ENCODE measurements around the gene RTN4IP1.
"Not testable (repeated sequence)": the region's sequence is repeated elsewhere in the genome, so short reads cannot be mapped to it uniquely, and the experiment has no call there.

RTN4IP1 gene

DNA sequence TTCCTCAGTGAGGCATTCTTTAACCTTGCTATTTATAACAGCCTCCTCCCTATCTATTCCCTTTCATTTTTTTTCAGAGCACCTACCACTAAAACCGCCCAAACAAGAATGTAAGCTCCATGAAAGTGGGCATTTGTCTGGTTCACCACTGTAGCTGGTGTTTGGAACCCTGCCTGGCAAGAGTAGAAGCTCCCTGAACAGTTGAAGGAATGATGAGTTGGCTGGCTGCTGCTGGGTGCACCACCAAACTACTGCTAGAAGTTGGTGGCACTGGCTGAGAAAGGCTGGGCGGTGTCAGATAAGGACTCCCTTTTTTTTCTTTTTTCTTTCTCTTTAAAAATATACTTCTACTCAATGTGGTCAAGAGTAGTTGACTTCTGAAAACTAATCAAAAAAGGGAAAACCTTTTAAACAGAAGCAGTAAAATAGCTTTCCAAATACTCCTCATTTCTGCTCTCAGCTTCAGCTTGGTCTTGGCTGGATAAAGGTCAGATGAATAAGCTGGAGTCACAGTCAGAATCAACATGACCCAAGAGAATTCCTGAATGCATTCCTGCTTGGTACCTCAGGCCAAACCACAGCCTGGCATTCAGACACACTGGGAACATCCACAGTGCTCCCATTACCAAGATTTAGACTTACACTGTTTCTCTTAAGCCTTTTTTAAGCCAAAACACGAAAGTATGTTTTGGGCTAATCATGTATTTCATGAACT lies 38.0 kb downstream of the RTN4IP1 start:
- H3K4me3 ChIP-seq (ENCODE audit: insufficient read depth, low read depth, low read length, poor library complexity, severe bottlenecking), result no peak overlapping the region
- no peaks in the 10 kb centered on the region for H3K27me3 ChIP-seq (replicated peaks; ENCODE audit: control insufficient read depth, insufficient read depth, low read length, poor library complexity, severe bottlenecking)
- no peak overlapping the region for H3K27ac ChIP-seq (ENCODE audit: insufficient read depth, low read length, poor library complexity, severe bottlenecking)
- H3K4me1 ChIP-seq (ENCODE audit: control insufficient read depth, insufficient read depth, low read length, poor library complexity, severe bottlenecking), result no peaks in the 10 kb centered on the region
- peaks cover 5% of the 10 kb centered on the region for H3K36me3 ChIP-seq (ENCODE audit: control insufficient read depth, insufficient read depth, low read length)
- H3K9me3 ChIP-seq (ENCODE audit: control insufficient read depth, low read length), result no peaks in the 10 kb centered on the region
- no peak for DNase-seq

DNA sequence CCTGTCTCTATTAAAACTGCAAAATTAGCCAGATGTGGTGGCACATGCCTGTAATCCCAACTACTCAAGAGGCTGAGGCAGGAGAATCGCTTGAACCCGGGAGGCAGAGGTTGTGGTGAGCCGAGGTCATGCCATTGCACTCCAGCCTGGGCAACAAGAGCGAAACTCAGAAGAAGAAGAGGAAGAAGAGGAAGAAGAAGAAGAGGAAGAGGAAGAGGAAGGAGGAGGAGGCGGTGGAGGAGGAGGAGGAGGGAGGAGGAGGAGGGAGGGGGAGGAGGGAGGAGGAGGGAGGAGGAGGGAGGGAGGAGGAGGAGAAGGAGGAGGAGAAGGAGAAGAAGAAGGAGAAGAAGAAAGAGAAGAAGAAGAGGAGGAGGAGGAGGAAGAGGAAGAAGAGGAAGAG lies 40.4 kb downstream of the RTN4IP1 start:
- not testable (repeated sequence) for H3K4me1 ChIP-seq (ENCODE audit: control insufficient read depth, insufficient read depth, low read length, poor library complexity, severe bottlenecking); H3K27ac ChIP-seq (ENCODE audit: insufficient read depth, low read length, poor library complexity, severe bottlenecking); H3K9me3 ChIP-seq (ENCODE audit: control insufficient read depth, low read length); H3K4me3 ChIP-seq (ENCODE audit: insufficient read depth, low read depth, low read length, poor library complexity, severe bottlenecking); DNase-seq; H3K27me3 ChIP-seq (replicated peaks; ENCODE audit: control insufficient read depth, insufficient read depth, low read length, poor library complexity, severe bottlenecking); H3K36me3 ChIP-seq (ENCODE audit: control insufficient read depth, insufficient read depth, low read length)

GRCh38 chr6:106586815-106587415 lies 42.4 kb downstream of the RTN4IP1 start:
- H3K27ac ChIP-seq (ENCODE audit: insufficient read depth, low read length, poor library complexity, severe bottlenecking), result no peak overlapping the region
- peaks cover 12% of the 10 kb centered on the region for H3K36me3 ChIP-seq (ENCODE audit: control insufficient read depth, insufficient read depth, low read length)

DNA sequence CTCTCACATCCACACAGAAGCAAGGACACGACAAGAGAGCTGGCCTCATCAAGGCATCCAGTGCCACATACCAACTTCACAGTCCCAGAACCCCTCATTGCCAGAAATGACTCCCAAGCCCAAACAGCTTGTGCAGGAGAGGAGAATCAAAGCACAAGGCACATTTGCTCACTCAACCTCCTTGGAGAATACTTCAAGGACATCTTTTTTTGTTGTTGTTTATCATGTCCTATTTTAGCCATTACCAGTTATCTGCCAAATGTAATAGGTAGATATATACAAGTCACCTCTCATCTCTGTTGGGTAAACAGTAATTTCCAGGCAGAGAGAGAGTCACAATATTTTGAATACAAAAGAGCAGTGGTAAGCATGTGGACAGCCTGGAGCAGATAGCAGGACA lies 47.8 kb downstream of the RTN4IP1 start:
- Histone ChIP-seq H3K36me3 (ENCODE audit: control insufficient read depth, insufficient read depth, low read length) (peaks cover 6% of the 10 kb centered on the region), H3K9me3 (ENCODE audit: control insufficient read depth, low read length) (no peaks in the 10 kb centered on the region), H3K4me3 (ENCODE audit: insufficient read depth, low read depth, low read length, poor library complexity, severe bottlenecking) (no peak overlapping the region), H3K27me3 (replicated peaks; ENCODE audit: control insufficient read depth, insufficient read depth, low read length, poor library complexity, severe bottlenecking) (no peaks in the 10 kb centered on the region), H3K27ac (ENCODE audit: insufficient read depth, low read length, poor library complexity, severe bottlenecking) (no peak overlapping the region), H3K4me1 (ENCODE audit: control insufficient read depth, insufficient read depth, low read length, poor library complexity, severe bottlenecking) (no peaks in the 10 kb centered on the region)
- no peak for DNase-seq

More at GRCh38 chr6:106586815-106587415, 42.4 kb downstream of the RTN4IP1 start:
- Histone ChIP-seq H3K9me3 (ENCODE audit: control insufficient read depth, low read length) (no peaks in the 10 kb centered on the region), H3K27me3 (replicated peaks; ENCODE audit: control insufficient read depth, insufficient read depth, low read length, poor library complexity, severe bottlenecking) (no peaks in the 10 kb centered on the region), H3K4me1 (ENCODE audit: control insufficient read depth, insufficient read depth, low read length, poor library complexity, severe bottlenecking) (no peaks in the 10 kb centered on the region), H3K4me3 (ENCODE audit: insufficient read depth, low read depth, low read length, poor library complexity, severe bottlenecking) (no peak overlapping the region)
- no peak for DNase-seq

- no peak for DNase-seq
- no peak overlapping the region for H3K4me3 ChIP-seq (ENCODE audit: insufficient read depth, low read depth, low read length, poor library complexity, severe bottlenecking)
- H3K27ac ChIP-seq (ENCODE audit: insufficient read depth, low read length, poor library complexity, severe bottlenecking), result no peak overlapping the region
- H3K4me1 ChIP-seq (ENCODE audit: control insufficient read depth, insufficient read depth, low read length, poor library complexity, severe bottlenecking), result no peaks in the 10 kb centered on the region
- H3K9me3 ChIP-seq (ENCODE audit: control insufficient read depth, low read length), result no peaks in the 10 kb centered on the region
- no peaks in the 10 kb centered on the region for H3K27me3 ChIP-seq (replicated peaks; ENCODE audit: control insufficient read depth, insufficient read depth, low read length, poor library complexity, severe bottlenecking)
- H3K36me3 ChIP-seq (ENCODE audit: control insufficient read depth, insufficient read depth, low read length), result peaks cover 13% of the 10 kb centered on the region
These were observed 50.0 kb downstream of the RTN4IP1 start for GRCh38 chr6:106579281-106579680.

DNA sequence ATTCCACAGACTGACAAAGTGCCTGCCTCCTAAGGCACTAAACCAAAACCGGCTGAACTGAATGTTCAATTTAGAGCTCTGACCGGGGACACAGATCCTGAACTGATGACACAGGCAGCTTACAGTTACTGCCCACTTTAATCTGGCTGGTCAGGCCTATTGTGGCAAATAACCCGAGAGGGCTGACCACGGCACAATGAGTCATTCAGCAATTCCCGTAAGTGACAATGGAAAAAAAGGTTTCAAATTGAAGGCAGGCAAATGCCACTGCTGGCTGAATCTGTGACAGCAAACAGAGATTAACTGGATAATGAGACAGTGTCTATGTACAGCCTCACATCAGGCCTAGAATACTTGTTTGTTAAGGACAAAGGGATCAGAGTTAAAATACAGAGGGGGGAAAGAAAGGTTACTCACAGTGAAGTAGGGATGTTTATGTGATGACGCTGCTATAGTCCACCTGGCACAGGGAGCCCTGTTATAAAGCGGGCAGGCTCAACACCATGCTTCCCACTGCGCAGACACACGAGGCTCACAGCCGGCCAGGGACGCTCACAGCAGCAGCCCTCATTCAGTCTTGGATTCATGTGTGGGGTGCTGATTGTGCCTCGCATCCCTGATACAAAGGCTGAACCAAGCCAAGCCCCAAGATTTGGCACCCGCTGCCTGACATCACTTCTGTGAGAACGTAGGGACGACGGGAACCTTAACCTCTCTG lies 54.4 kb downstream of the RTN4IP1 start:
- Histone ChIP-seq H3K27ac (ENCODE audit: insufficient read depth, low read length, poor library complexity, severe bottlenecking) (no peak overlapping the region), H3K4me3 (ENCODE audit: insufficient read depth, low read depth, low read length, poor library complexity, severe bottlenecking) (no peak overlapping the region), H3K36me3 (ENCODE audit: control insufficient read depth, insufficient read depth, low read length) (peaks cover 11% of the 10 kb centered on the region), H3K9me3 (ENCODE audit: control insufficient read depth, low read length) (no peaks in the 10 kb centered on the region), H3K27me3 (replicated peaks; ENCODE audit: control insufficient read depth, insufficient read depth, low read length, poor library complexity, severe bottlenecking) (no peaks in the 10 kb centered on the region), H3K4me1 (ENCODE audit: control insufficient read depth, insufficient read depth, low read length, poor library complexity, severe bottlenecking) (no peaks in the 10 kb centered on the region)
- no peak for DNase-seq

DNA sequence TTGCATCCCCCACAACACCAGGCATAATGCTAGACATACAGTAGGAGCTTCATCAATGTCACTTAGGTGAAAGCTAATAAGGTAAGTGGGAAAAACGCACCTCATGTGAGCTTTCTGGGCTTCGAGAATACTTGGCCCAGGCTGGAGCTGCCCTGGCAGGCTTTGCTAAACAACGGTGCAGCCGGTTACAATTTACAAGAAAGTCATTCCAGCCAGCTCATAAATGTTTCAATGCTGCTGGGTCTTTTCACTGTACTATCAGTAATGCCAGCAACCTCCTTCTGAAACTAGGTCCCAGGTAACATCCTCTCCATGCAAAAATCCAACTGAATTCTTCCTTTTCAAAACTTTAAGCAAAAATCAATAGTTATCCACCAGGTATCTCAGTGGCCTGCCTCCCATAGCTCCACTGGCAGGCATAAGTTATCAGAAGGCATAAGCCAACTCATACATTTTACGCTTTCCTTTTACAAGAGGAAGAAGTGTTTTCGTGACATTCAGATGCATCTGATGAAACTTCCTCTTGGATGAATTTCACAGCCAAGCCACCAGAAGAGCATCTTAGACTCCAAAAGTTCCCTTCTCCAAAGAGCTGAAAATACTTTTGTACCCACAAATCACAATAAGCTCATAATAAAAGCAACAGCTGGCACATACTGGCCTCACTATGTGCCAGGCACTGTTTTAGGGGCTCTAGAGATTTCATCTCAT lies 56.3 kb downstream of the RTN4IP1 start:
- no peak for DNase-seq
- Histone ChIP-seq H3K4me1 (ENCODE audit: control insufficient read depth, insufficient read depth, low read length, poor library complexity, severe bottlenecking) (no peaks in the 10 kb centered on the region), H3K4me3 (ENCODE audit: insufficient read depth, low read depth, low read length, poor library complexity, severe bottlenecking) (no peak overlapping the region), H3K27me3 (replicated peaks; ENCODE audit: control insufficient read depth, insufficient read depth, low read length, poor library complexity, severe bottlenecking) (no peaks in the 10 kb centered on the region), H3K27ac (ENCODE audit: insufficient read depth, low read length, poor library complexity, severe bottlenecking) (no peak overlapping the region), H3K9me3 (ENCODE audit: control insufficient read depth, low read length) (no peaks in the 10 kb centered on the region), H3K36me3 (ENCODE audit: control insufficient read depth, insufficient read depth, low read length) (peaks cover 26% of the 10 kb centered on the region)

GRCh38 chr6:106572436-106572835 lies 56.9 kb downstream of the RTN4IP1 start:
- H3K9me3 ChIP-seq (ENCODE audit: control insufficient read depth, low read length), result no peaks in the 10 kb centered on the region
- no peak for DNase-seq
- H3K36me3 ChIP-seq (ENCODE audit: control insufficient read depth, insufficient read depth, low read length), result peaks cover 32% of the 10 kb centered on the region
- no peaks in the 10 kb centered on the region for H3K27me3 ChIP-seq (replicated peaks; ENCODE audit: control insufficient read depth, insufficient read depth, low read length, poor library complexity, severe bottlenecking)
- H3K4me3 ChIP-seq (ENCODE audit: insufficient read depth, low read depth, low read length, poor library complexity, severe bottlenecking), result no peak overlapping the region
- H3K27ac ChIP-seq (ENCODE audit: insufficient read depth, low read length, poor library complexity, severe bottlenecking), result no peak overlapping the region
- H3K4me1 ChIP-seq (ENCODE audit: control insufficient read depth, insufficient read depth, low read length, poor library complexity, severe bottlenecking), result no peaks in the 10 kb centered on the region

DNA sequence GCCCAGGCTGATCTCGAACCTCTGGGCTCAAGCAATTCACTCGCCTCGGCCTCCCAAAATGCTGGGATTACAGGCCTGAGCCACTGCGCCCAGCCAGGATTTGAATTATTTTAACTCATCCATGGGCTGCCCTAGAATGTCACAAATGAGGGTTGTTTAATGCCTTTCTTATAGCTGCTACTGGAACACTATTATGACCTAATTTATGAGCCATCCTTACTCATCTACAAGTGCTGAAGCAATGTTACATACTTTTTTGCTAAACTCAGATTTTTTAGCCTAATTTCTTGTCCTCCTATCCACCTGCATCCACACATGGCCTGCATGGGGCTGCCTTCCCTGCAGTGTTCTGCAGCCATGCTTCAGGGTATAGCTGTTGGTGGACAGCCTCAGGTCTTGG lies 59.9 kb downstream of the RTN4IP1 start:
- Histone ChIP-seq H3K36me3 (ENCODE audit: control insufficient read depth, insufficient read depth, low read length) (peaks cover 44% of the 10 kb centered on the region), H3K4me1 (ENCODE audit: control insufficient read depth, insufficient read depth, low read length, poor library complexity, severe bottlenecking) (no peaks in the 10 kb centered on the region)

More for the DNA sequence above, 59.9 kb downstream of the RTN4IP1 start:
- Histone ChIP-seq H3K27me3 (replicated peaks; ENCODE audit: control insufficient read depth, insufficient read depth, low read length, poor library complexity, severe bottlenecking) (no peaks in the 10 kb centered on the region), H3K27ac (ENCODE audit: insufficient read depth, low read length, poor library complexity, severe bottlenecking) (no peak overlapping the region), H3K9me3 (ENCODE audit: control insufficient read depth, low read length) (no peaks in the 10 kb centered on the region), H3K4me3 (ENCODE audit: insufficient read depth, low read depth, low read length, poor library complexity, severe bottlenecking) (no peak overlapping the region)
- no peak for DNase-seq

Data from effector memory CD4-positive, alpha-beta T cell (primary cell).